ENCODE data around the gene SORT1. TPM values are rescaled to one million over a fixed set of nuclear protein-coding genes. Genes with fewer than 3 reads are reported as not detected.
"Not testable (repeated sequence)": the region's sequence is repeated elsewhere in the genome, so short reads cannot be mapped to it uniquely, and the experiment has no call there.

SORT1 gene
- 183 TPM for total RNA-seq
- long read RNA-seq, full-length matches to known transcripts, result 191 of 392 reads
- long read RNA-seq, partial matches to known transcripts, result 24 of 392 reads
- long read RNA-seq, other reads (novel, unspliced or antisense), result 177 of 392 reads

GRCh38 chr1:109397581-109398342, at the start of gene SORT1:
TSS of gene SORT1 (minus strand) at chr1:109397918. CDS start at chr1:109397892, 26 bp downstream.
- Histone ChIP-seq H3K9me3 (no peaks in the 10 kb centered on the region), H3K27ac (peak within 1 kb of the TSS; percentile 80), H3K27me3 (no peaks in the 10 kb centered on the region), H3K36me3 (peaks cover 23% of the 10 kb centered on the region), H3K4me1 (peaks cover 46% of the 10 kb centered on the region), H3K4me3 (peak within 1 kb of the TSS; percentile 68)
- DNase-seq (peak; percentile 94), ATAC-seq (peak; percentile 95)
- TF ChIP-seq, protein P1, sequence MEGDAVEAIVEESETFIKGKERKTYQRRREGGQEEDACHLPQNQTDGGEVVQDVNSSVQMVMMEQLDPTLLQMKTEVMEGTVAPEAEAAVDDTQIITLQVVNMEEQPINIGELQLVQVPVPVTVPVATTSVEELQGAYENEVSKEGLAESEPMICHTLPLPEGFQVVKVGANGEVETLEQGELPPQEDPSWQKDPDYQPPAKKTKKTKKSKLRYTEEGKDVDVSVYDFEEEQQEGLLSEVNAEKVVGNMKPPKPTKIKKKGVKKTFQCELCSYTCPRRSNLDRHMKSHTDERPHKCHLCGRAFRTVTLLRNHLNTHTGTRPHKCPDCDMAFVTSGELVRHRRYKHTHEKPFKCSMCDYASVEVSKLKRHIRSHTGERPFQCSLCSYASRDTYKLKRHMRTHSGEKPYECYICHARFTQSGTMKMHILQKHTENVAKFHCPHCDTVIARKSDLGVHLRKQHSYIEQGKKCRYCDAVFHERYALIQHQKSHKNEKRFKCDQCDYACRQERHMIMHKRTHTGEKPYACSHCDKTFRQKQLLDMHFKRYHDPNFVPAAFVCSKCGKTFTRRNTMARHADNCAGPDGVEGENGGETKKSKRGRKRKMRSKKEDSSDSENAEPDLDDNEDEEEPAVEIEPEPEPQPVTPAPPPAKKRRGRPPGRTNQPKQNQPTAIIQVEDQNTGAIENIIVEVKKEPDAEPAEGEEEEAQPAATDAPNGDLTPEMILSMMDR (IDR thresholded peaks at IDR 0.05), result no peak
- intact Hi-C loops (cut with DNase I), result loop anchor here (5.0 kb wide), 1 partner anchor 115 kb away; the partner anchor contains the start of gene PSRC1

GRCh38 chr1:109445949-109446695, 48.4 kb upstream of the SORT1 start:
- H3K4me3 ChIP-seq; H3K4me1 ChIP-seq; DNase-seq; H3K27ac ChIP-seq; H3K36me3 ChIP-seq; ATAC-seq; H3K9me3 ChIP-seq; intact Hi-C loops (cut with DNase I): not testable (repeated sequence)
- peaks cover 11% of the 10 kb centered on the region for H3K27me3 ChIP-seq

- no peak for ATAC-seq
- TF ChIP-seq, protein P1 (IDR thresholded peaks at IDR 0.05), result no peak
Observed at GRCh38 chr1:109444346-109444745, 46.6 kb upstream of the SORT1 start.

DNA sequence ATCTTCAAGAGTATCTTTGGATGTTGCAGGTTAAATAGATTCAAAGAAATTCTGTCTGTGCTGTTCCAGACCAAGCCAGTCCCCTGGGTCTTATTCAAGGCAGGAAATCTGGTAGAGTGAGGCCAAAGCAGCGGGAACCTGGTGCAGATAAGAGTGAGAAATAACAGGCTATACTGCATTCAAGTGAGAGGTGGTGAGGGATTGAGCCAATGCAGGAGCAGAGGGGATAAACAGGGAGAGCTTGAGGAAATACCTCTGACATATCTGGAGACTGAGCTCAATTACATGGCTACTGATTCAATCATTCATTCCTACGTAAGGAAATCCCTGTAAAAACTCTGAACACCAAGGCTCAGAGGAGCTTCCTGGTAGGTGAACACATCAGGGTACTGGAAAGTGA, 45.8 kb upstream of the SORT1 start:
- DNase-seq (no peak), ATAC-seq (no peak)
- Histone ChIP-seq H3K27ac (no peak overlapping the region), H3K4me3 (no peak overlapping the region), H3K27me3 (peaks cover 3% of the 10 kb centered on the region), H3K4me1 (no peaks in the 10 kb centered on the region), H3K36me3 (no peaks in the 10 kb centered on the region), H3K9me3 (no peaks in the 10 kb centered on the region)
- intact Hi-C loops (cut with DNase I), result no loop called here
- TF ChIP-seq, protein P1 (IDR thresholded peaks at IDR 0.05), result no peak

More at GRCh38 chr1:109444346-109444745, 46.6 kb upstream of the SORT1 start:
- Histone ChIP-seq H3K27ac (no peak overlapping the region), H3K9me3 (no peaks in the 10 kb centered on the region), H3K4me1 (no peaks in the 10 kb centered on the region), H3K36me3 (no peaks in the 10 kb centered on the region), H3K4me3 (no peak overlapping the region), H3K27me3 (peaks cover 3% of the 10 kb centered on the region)
- intact Hi-C loops (cut with DNase I), result no loop called here
- DNase-seq, result no peak

- no peaks in the 10 kb centered on the region for H3K4me1 ChIP-seq
- intact Hi-C loops (cut with DNase I), result no loop called here
- TF ChIP-seq, protein P1 (IDR thresholded peaks at IDR 0.05), result no peak
Observed at GRCh38 chr1:109441069-109441468, 43.4 kb upstream of the SORT1 start.

More at GRCh38 chr1:109441069-109441468, 43.4 kb upstream of the SORT1 start:
- ATAC-seq, result no peak
- Histone ChIP-seq H3K27ac (no peak overlapping the region), H3K4me3 (no peak overlapping the region), H3K36me3 (no peaks in the 10 kb centered on the region), H3K27me3 (peaks cover 3% of the 10 kb centered on the region), H3K9me3 (no peaks in the 10 kb centered on the region)
- no peak for DNase-seq

Data from upper lobe of right lung (tissue), 1 donor.